ENCODE results near the gene LRRC47.

LRRC47 gene

GRCh38 chr1:3746830-3747521, 49.3 kb downstream of the LRRC47 start:
- DNase-seq (ENCODE audit: low read depth), result peak; percentile 83

GRCh38 chr1:3746389-3746829, 49.9 kb downstream of the LRRC47 start:
- DNase-seq (ENCODE audit: low read depth), result no peak

- no peak for DNase-seq (ENCODE audit: low read depth)
These were observed 50.5 kb downstream of the LRRC47 start for GRCh38 chr1:3745590-3746381.

GRCh38 chr1:3745071-3745470, 51.2 kb downstream of the LRRC47 start:
- DNase-seq (ENCODE audit: low read depth), result no peak

GRCh38 chr1:3744646-3745045, 51.7 kb downstream of the LRRC47 start:
- no peak for DNase-seq (ENCODE audit: low read depth)

GRCh38 chr1:3743826-3744225, 52.5 kb downstream of the LRRC47 start:
- DNase-seq (ENCODE audit: low read depth), result no peak

- no peak for DNase-seq (ENCODE audit: low read depth)
These were observed 52.9 kb downstream of the LRRC47 start for GRCh38 chr1:3743421-3743820.

- no peak for DNase-seq (ENCODE audit: low read depth)
These were observed 53.6 kb downstream of the LRRC47 start for GRCh38 chr1:3742439-3743298.

- DNase-seq (ENCODE audit: low read depth), result no peak
These were observed 54.5 kb downstream of the LRRC47 start for GRCh38 chr1:3741566-3742438.

- no peak for DNase-seq (ENCODE audit: low read depth)
These were observed 55.5 kb downstream of the LRRC47 start for GRCh38 chr1:3740752-3741151.

GRCh38 chr1:3740042-3740441, 56.3 kb downstream of the LRRC47 start:
- no peak for DNase-seq (ENCODE audit: low read depth)

- DNase-seq (ENCODE audit: low read depth), result no peak
These were observed 57.4 kb downstream of the LRRC47 start for GRCh38 chr1:3738943-3739342.

- DNase-seq (ENCODE audit: low read depth), result no peak
These were observed 59.6 kb downstream of the LRRC47 start for GRCh38 chr1:3736708-3737107.

GRCh38 chr1:3736131-3736561, 60.2 kb downstream of the LRRC47 start:
- DNase-seq (ENCODE audit: low read depth), result no peak

GRCh38 chr1:3735688-3736087, 60.6 kb downstream of the LRRC47 start:
- DNase-seq (ENCODE audit: low read depth), result no peak

GRCh38 chr1:3735027-3735681, 61.1 kb downstream of the LRRC47 start:
- DNase-seq (ENCODE audit: low read depth), result no peak

GRCh38 chr1:3734602-3735001, 61.7 kb downstream of the LRRC47 start:
- no peak for DNase-seq (ENCODE audit: low read depth)

- no peak for DNase-seq (ENCODE audit: low read depth)
These were observed 62.3 kb downstream of the LRRC47 start for GRCh38 chr1:3733883-3734589.

- no peak for DNase-seq (ENCODE audit: low read depth)
These were observed 63.0 kb downstream of the LRRC47 start for GRCh38 chr1:3733094-3733882.

Measured in activated T-helper 9 cell treated with anti-CD3 and anti-CD28 coated beads, Interleukin-2, amount 50 U/mL, for 16 hours (primary cell).